GM19468 (cell line): Measurements from ENCODE around the gene MACROD2.
"Not testable (repeated sequence)": the region's sequence is repeated elsewhere in the genome, so short reads cannot be mapped to it uniquely, and the experiment has no call there.

Source experiments
- ATAC-seq: cut with Tn5 transposase; IDR thresholded peaks from one replicate; pipeline ENCODE4 v1.9.1; 2021; ENCODE audit warnings: mild to moderate bottlenecking, moderate library complexity, moderate number of reproducible peaks; ENCODE audit not compliant: unreplicated experiment; ENCODE audit errors: extremely low read depth

The MACROD2 gene

DNA sequence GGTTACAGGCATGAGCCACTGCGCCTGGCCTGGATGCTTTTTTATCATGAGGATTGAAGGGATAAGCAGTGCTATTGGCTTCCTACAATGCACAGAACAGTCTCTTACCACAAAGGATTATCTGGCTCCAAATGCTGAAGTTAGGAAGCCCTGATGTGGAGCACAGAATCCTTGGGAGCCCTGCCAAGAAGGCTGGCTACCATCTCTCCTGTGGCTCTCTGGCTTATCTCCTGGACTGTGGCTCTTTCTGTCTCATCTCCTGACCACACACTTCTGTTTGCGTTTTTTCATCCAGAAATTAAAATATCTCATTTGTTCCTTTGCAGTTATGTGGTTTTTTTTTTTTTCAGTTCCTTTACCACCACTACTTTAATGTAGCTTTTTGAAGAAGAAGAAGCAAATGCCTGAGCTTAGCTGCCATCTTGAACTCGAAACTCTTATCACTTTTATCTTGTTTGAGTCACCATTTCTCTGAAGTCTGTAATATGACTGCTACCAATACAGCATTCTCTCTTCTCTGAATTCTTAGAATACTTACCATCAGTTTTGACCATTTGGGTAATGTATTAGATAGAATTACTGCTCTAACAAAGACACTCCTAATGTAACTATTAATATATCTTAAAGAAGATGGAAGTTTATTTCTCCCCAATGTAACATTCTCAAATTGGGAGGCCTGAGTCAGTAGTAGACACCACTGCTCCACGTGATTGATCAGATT is 1533.2 kb downstream of the MACROD2 start:
- ATAC-seq, result no peak

DNA sequence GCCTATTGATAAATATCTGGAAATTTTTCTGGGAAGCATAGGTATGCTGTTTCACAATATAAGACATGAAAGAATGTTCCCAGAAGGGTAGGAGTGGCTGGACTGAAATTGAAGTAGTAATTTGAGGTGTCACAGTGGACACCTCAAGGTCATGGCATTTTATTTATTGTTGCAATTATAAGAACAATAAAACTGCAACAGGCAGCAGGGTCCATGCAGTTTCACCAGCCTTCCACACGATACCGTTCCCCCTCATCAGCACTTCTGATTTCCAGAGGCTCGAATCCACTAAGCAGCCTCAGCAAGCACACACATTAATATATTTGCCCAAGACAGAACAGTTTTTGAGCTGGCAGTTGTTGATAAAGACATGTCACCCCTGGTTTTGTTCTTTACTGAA is 1540.5 kb downstream of the MACROD2 start:
- ATAC-seq, result no peak

DNA sequence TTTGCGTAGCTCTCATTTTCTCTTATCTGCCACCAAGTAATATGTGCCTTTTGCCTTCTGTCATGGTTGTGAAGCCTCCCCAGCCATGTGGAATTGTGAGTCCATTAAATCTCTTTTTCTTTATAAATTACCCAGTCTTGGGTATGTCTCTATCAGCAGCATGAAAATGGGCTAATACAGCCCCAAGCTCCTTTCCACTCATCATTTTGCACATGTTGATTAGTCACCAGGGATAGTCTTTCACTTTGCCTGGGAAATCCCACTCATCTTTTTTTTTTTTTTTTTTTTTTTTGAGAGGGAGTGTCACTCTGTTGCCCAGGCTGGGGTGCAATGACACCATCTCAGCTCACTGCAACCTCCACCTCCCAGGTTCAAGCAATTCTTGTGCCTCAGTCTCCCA is 1541.9 kb downstream of the MACROD2 start:
- ATAC-seq, result not testable (repeated sequence)

DNA sequence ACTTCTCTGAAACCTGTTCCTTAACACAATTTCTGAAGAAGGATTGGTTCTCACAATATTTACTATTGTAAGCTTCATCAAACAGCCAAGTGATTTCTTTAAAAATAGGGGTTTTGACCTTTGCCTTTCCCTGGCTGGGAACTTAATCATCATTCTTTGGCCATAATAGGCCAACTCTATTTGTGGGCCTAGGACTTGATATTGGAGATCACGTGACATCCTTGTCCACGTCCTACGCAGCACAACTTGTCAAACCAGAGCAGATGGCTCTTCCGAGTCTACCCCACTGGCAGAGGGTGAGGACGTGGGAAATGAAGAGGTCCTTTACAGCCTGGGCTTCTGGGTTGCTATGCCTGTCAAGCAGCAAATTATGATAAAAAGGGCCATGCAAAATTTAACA is 1547.3 kb downstream of the MACROD2 start:
- no peak for ATAC-seq

DNA sequence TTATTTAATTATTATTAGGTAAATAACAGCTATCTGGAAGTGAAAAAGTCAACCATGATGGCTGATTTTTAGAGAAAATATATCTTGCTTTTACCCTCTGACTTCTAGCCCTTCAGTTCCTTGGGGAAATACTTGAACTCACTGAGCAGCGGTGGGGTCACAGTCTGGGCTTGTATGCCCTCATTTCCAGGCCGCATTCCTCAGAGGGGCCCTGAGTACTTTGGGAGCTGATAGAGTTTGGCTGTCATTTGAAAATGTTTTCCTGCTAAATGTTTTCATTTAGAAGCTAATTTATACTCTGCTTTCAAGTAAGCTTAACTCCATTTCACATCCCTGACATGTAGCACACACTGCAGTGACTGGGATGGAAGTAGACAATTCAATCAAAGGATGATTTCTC is 1549.4 kb downstream of the MACROD2 start:
- no peak for ATAC-seq

DNA sequence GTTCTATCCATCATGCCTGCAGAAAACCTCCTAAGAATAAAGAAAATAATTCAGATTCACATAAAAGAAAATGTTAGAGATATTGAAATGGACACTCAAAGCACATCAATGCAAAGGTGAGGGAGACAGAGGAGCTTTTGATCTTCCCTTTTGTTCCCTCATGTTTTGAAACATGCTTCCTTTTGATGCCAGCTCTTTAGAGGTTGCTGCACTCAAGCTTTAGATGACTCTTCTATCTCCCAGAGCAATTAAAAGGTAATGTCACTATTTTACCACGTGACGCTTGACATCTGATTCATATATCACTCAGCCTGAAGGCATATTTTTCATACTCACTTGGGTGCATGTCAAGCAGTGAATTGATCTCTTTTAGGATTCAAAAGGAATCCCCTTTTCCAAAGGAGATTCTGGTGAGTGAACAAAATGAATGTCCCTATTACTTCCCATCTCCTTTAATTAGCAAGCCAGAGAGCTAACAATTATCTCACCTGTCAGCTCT is 1551.3 kb downstream of the MACROD2 start:
- no peak for ATAC-seq

DNA sequence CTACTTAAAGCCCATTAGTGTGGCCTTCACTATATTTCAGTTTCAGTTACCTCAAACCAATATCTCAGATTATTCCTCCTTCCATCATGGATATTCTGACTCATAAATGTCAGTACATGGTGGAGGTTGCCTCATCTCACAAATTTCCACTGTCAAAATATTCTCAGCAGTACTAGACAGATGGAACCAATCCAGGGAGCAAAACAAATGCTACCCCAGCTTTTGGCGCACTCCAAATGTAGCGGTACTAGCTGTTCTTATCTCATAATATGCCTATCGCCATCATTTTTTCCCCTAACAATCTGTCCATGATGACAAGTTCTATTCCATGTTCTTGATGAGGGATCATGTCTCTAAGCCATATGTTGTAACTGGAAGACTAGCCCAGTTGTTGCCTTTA is 1551.8 kb downstream of the MACROD2 start:
- no peak for ATAC-seq

DNA sequence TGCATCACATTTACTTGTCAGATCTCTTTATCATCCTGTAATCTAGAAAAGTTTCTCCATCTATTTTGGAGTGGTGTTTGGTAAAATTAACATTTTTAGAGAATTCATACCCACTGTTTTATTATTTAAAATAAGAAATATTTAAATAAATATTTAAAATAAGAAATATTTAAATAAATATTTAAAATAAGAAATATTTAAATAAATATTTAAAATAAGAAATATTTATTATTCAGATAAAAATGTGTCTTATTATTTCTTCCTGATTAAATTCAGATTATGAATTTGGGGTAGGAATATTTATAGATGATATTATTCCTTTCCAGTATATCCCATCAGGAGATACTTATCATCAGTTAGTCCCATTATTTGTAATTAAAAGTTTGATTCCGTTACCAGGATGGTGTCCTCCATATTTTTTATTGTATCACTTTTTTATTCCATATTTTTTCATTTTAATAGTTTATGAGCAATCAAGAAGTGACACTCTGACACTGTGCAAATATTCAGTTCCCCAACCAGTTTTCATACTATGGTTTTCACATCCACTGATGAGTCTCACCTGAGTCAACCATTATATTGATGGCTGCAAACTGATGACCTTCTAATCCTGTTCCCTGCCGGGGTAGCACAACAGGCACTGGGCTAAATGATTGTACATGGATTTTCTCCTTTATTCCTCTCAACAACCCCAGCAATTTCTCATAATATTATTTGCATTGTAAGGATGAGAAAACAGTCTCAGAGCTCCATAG is 1555.0 kb downstream of the MACROD2 start:
- ATAC-seq, result no peak

DNA sequence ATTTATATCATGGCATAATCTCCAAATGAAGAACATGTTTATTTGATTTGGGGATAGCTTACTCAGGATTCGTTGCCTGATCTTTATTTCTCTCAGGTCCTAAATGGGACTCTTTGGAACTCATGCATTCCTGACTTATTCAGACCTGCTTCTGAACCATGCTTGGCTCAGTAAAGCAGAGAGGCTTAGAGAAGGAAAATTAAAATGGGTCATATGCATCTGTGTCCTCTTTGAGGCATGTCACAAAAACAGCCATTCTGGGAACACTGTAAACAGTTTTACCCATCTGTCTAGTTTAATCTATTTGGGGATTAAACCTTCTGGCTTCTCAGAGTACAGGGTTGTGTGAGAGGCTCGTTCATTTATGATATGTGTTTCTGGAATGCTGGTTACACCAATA is 1560.6 kb downstream of the MACROD2 start:
- ATAC-seq, result no peak

DNA sequence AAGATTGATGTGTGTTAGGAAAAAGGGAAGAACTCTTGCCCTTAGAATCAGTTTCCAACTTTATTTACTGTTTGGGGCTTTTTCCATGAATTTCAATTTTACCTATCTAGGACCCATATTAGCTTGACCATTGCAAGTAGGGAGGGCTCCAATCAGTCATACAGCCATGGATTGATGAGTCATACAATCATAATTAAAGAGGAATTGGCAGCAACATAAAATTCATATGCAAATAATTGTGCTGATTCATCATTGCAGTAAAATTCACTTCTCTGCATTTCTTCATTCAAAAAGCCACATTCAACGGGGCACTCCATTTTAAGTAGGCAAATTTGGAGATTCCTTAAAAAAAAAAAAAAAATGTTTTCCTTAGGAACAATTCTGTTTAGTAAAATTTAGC is 1561.6 kb downstream of the MACROD2 start:
- no peak for ATAC-seq

DNA sequence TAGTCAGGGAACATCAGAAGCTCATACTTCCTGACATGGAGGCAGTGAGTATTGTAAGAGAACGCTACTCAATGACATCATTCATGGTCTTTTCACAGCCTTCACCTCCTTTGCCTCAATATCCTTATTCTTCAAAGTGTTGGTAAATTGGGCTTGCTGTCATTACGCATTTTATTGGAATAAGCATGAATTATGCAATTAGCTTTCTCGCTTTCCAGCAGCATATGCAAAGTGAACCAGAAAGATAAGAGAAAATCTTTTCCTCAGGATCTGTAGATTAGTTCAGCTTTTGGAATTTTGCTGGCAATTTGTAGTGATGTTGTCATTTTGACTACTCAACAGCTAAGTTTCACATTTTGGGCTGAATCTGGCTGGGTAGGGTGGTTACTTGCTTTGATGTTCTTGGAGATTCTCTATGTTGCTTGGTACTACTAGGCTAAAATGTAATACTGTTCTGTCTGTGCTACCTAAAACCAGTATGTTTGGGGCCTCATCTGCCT is 1565.8 kb downstream of the MACROD2 start:
- no peak for ATAC-seq

DNA sequence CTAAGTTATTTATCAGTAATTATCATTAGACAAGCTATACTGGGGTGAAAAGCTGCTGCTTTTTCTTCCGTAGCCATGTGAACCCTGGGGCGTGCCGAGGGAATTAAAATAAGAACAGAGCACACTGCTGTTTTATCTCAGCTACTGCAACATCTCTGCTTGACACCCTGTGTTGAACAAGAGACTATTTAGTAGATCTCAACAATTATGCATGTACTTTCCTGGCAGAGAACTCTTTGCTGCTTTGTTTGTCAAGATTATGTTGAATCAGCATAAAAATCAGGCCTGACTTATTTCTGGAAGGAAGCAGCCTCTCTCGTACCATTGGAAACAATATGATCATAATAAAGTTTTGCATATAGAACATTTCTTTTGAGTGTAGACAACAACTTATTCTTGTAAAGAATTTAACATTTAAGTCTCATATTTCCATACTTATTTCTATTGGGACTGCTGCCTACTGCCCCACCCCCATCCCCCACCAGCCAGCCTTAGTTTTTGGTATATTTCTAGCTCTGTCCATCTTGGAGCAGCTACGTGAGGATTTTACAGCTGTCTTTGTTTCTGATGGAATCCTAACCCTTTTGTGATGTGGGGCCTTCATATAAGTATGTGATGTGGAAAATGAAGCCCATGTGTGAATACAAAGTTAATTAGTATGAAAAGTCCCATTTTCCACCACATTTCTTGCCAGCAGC is 1566.5 kb downstream of the MACROD2 start:
- no peak for ATAC-seq

DNA sequence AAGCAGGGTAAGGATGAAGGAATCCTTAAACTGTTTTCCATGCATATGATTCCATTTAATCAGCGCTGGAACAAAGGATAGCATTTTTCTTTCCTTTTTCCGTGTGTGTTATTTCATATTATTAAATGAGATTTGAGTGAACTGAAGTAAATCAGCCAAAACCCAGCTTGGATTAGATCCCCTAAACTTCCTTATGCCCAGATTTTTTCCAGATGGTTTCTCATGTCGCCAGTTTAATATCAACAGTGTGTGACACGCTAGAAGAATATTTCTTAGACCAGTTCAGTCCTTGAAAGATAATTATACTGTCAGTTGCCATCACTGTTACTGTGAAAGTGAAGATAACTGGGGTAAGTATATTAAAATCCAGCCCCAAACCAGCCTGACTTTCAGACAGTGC is 1568.5 kb downstream of the MACROD2 start:
- no peak for ATAC-seq

DNA sequence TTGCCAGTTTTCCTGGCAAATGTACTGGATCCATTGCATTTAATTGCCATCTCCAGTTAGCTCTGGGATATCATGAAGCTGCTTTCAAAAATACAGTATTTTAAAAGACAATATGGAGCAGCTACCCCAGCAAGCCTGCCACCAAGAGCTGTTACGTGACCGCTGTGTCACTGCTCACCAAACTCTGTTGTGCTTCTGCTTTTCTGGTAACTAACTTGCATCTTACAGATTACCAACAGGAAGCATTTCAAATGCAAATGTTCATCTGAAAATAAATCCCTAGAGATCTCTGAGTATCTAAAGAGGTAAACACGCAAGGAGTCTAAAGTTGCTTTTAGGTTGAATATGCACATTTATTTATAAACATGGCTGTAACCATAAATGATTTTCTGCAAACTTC is 1569.7 kb downstream of the MACROD2 start:
- ATAC-seq, result peak; percentile 76

DNA sequence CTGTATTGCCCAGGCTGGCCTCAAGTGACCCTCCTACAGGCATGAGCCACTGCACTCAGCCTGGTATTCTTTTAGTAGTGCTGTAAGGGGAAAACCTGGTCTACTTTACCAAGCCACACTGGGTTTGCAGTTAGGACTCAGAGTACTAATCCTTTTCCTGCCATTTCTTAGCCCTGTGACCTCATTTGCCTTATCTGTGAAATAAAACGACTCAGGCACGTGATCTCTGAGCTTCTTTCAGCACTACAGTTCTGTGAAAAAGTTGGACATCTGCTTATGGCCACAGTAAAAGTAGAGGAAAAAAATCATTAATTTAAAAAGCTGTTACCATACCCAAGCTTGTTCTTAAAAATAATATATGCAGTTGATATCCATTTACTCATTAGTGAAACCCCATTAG is 1570.5 kb downstream of the MACROD2 start:
- ATAC-seq, result no peak

DNA sequence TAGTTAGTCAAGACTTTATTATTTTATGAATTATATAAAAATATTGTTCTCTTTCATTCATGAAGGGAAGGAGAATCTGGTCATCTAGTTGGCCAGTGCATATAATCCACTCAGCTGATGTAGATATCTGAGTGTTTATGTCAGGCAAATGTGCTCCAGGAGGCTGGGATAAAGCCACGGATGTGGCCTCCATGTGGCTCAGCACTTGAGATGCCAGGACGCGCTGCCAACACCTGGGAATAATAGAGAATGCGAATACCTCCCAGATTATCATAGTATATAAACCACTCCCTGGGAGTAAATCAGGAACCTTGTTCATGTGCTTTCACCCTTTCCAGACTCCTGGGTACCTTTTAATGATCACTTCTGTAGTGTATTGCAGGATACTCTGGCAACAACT is 1571.9 kb downstream of the MACROD2 start:
- ATAC-seq, result no peak

DNA sequence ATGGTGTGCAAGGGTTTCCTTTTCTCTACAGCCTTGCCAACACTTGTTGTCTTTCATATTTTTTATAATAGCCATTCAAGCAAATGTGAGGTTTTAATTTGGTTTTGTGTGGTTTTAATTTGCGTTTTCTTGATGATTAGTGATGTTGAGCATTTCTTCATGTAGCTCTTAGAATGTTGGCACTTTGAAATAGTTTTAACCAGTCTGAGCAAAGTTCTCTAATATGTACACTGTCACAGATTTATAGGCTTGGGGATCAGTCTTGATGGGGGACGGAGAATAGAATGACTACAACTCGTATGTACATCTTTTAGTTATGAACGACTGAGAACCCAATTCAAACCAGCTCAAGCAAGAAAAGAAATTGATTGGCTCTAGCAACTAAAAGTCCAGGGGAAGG is 1574.8 kb downstream of the MACROD2 start:
- no peak for ATAC-seq

DNA sequence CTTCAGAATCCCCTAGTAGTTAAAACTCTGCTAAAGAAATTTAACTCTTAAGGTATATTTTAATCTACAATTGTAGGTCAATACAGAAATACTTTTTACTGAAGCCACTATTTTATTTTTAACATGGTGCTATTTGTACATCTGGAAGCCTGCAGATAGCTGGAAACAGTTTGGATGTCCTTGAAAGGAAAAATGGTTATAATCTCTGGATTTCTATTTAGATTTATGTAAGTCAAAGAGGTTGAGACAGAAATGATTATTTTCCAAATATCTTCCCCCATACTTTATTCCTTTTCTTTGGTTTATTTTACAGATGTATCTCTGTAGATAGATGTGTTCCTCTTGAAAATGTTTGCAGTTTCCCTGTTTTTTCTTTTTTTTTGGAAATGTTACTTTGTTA is 1575.7 kb downstream of the MACROD2 start:
- ATAC-seq, result no peak

DNA sequence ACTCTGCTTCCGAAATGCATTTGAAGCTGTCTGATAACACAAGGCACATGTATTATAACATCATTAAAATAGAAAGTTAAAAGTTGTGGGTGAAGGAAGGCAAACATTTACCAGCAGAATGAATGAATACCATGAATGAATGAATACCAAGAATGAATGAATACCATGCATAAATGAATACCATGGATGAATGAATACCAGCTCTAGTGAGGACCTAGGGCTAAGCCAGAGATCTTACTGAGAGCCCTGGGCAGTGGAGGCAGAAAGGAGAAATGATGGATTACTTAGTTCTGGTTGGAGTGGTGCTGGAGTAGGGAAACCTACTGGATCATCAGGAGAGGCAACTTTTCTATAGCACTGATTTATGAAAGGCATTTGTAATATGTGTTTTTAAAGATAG is 1579.9 kb downstream of the MACROD2 start:
- no peak for ATAC-seq

DNA sequence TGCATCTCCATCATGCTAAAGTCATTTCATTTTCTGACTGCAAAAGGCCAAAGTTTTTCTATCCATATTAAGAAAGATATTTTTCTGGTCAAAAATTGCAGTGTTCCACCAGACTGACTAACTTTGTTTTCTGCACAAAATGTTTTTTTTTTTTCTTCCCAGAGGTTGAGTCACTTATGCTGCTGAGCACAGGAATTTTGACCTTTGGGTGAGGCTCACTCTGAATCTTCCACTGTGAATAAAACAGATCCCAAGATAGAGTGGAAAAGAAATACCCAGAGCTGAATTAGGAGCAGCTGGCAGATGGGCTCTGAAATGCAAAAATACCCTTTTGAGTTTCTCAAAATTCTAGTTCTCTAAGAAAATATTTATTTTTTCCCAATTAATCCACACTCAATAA is 1581.1 kb downstream of the MACROD2 start:
- no peak for ATAC-seq

DNA sequence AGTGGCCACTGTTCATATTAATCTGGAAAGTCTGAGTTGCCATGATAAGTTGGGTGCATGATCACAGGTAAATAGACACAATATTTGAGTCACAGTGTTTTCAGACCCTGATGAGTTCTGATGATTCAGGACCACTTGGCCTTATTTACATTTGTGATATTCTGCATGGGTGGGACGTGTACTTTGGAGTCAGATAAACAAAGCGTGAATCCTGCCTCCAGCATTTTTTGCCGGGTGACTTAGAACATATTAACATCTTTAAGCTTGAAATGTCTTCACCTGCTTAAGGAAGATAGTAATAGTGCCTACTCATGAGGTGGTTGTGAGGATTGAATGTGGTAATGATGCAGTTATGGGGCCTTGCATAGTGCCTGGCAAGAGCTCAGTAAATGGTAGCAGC is 1582.8 kb downstream of the MACROD2 start:
- ATAC-seq, result no peak
